ENCODE data around the gene DUSP28. TPM values are rescaled to one million over a fixed set of nuclear protein-coding genes. Genes with fewer than 3 reads are reported as not detected.

Gene DUSP28
- total and polyA plus RNA-seq, 2 of the 8 experiments (the other 6 are each of a cell fraction or from before 2014, with no cell fraction given): 2.1 to 2.3 TPM

GRCh38 chr2:240579771-240580614, 19.8 kb downstream of the DUSP28 start:
- peaks cover 0 to 11% of the 10 kb centered on the region in 2 experiments; a peak in 1 of 4 replicates for H3K79me2 ChIP-seq (ENCODE audit: control insufficient read depth in 1 of 2, insufficient read depth in 2 of 2, low read length in 2 of 2)
- TF ChIP-seq ASH2L (IDR thresholded peaks at IDR 0.05; ENCODE audit: low read length): no peak
- TF ChIP-seq NRF1 (IDR thresholded peaks at IDR 0.05; ENCODE audit: low read depth, low read length): no peak
- TF ChIP-seq JUND (IDR thresholded peaks at IDR 0.05; ENCODE audit: low read length): no peak
- peak; percentile 52; the same call in 1 of the 2 replicates for TF ChIP-seq GABPA (IDR thresholded peaks at IDR 0.05; ENCODE audit: borderline replicate concordance, insufficient read depth, low read length)
- TF ChIP-seq POLR2A (IDR thresholded peaks at IDR 0.05; ENCODE audit: control extremely low read depth in 1 of 2, low read depth in 2 of 2, low read length in 2 of 2): no peak
- TF ChIP-seq PHF8 (conservative IDR thresholded peaks at IDR 0.05; ENCODE audit: low read depth, low read length): no peak
- peak; percentile 42; the same call in 1 of the 2 replicates for TF ChIP-seq CREB1 (IDR thresholded peaks at IDR 0.05)
- 0 out of 2 replicates have a peak, but pooled peaks have one; percentile 18 for TF ChIP-seq TEAD4 (IDR thresholded peaks at IDR 0.05; ENCODE audit: low read depth, low read length)
- no peak for TF ChIP-seq KDM1A (IDR thresholded peaks at IDR 0.05; ENCODE audit: borderline replicate concordance, low read length)
- 0 out of 2 replicates have a peak, but pooled peaks have one; percentile 47 for TF ChIP-seq BACH1 (IDR thresholded peaks at IDR 0.05; ENCODE audit: low read length)
- no peak for TF ChIP-seq TAF1 (IDR thresholded peaks at IDR 0.05; ENCODE audit: low read depth, low read length)
- TF ChIP-seq CHD1 (IDR thresholded peaks at IDR 0.05; ENCODE audit: low read depth, low read length): no peak
- no peak for TF ChIP-seq SIRT6 (IDR thresholded peaks at IDR 0.05; ENCODE audit: low read length)

More at GRCh38 chr2:240579771-240580614, 19.8 kb downstream of the DUSP28 start:
- H4K5ac ChIP-seq (ENCODE audit: insufficient read length, low read depth, low read length): no peak overlapping the region
- H2BK12ac ChIP-seq (ENCODE audit: low read depth, low read length): no peak overlapping the region
- H4K91ac ChIP-seq (replicated peaks; ENCODE audit: insufficient read length, low read length): no peak overlapping the region
- H3K4me1 ChIP-seq (replicated peaks in 1 of 4; ENCODE audit: control insufficient read depth in 3 of 4, insufficient read depth in 4 of 4, low read length in 3 of 4): peaks cover 0 to 12% (median 1%) of the 10 kb centered on the region in 4 experiments; a peak in 6 of 7 replicates
- H2AK5ac ChIP-seq (ENCODE audit: low read depth, low read length): no peak overlapping the region
- no peak overlapping the region for H3K9ac ChIP-seq (replicated peaks in 1 of 4; ENCODE audit: extremely low read depth in 1 of 4, low read depth in 3 of 4, low read length in 3 of 4)
- no peaks in the 10 kb centered on the region for H3K9me3 ChIP-seq (ENCODE audit: insufficient read depth in 2 of 2, low read depth in 1 of 2, low read length in 1 of 2)
- no peak overlapping the region for H2AFZ ChIP-seq (ENCODE audit: low read length)
- ChIA-PET POLR2A (ENCODE audit: partially characterized antibody) (interaction anchor here (0.7 to 1.2 kb wide), 3 partner anchors 9 to 144 kb away, joined by 3 to 4 read pairs (median 3); partner anchors contain the start of gene GPC1), CTCF (ENCODE audit: partially characterized antibody) (interaction anchor here (0.7 to 4.8 kb wide), 14 partner anchors 9 to 680 kb away, joined by 3 to 37 read pairs (median 4); partner anchors contain the start of gene RNPEPL1)
- peaks cover 12 to 22% of the 10 kb centered on the region in 2 experiments for H4K20me1 ChIP-seq (replicated peaks in 1 of 2; ENCODE audit: control insufficient read depth in 1 of 2, insufficient read depth in 2 of 2, low read length in 2 of 2)
- DNase-seq (ENCODE audit: low read depth in 1 of 2, low spot score in 2 of 2): peak in 1 of 2 experiments; percentile 74
- no peak overlapping the region for H2BK5ac ChIP-seq (ENCODE audit: low read depth, low read length)
- H2BK120ac ChIP-seq (replicated peaks; ENCODE audit: low read depth, low read length): no peak overlapping the region
- no peaks in the 10 kb centered on the region for H3K23me2 ChIP-seq (ENCODE audit: low read depth, low read length)
- H3K27ac ChIP-seq (ENCODE audit: low read depth, low read length): no peak overlapping the region
- no peak overlapping the region for H2BK15ac ChIP-seq (ENCODE audit: low read length)
- no peak overlapping the region for H3K56ac ChIP-seq (replicated peaks; ENCODE audit: insufficient read length, low read depth, low read length)
- H4K8ac ChIP-seq (ENCODE audit: extremely low read depth, insufficient read depth, low read length): no peak overlapping the region; the same call in 1 of the 2 replicates
- H3K18ac ChIP-seq (ENCODE audit: extremely low read depth, low read length): no peak overlapping the region
- no peak for FAIRE-seq
- no peak overlapping the region for H3K23ac ChIP-seq (ENCODE audit: insufficient read length)
- H2BK20ac ChIP-seq (ENCODE audit: low read length): no peak overlapping the region
- H3K4me2 ChIP-seq (ENCODE audit: insufficient read depth in 1 of 2, low read depth in 2 of 2, low read length in 2 of 2): no peak overlapping the region
- no peaks in the 10 kb centered on the region for H3K27me3 ChIP-seq (replicated peaks in 1 of 4; ENCODE audit: control insufficient read depth in 3 of 4, extremely low read depth in 1 of 4, insufficient read depth in 3 of 4, low read length in 3 of 4)
- H3K4me3 ChIP-seq (ENCODE audit: extremely low read depth in 1 of 4, insufficient read depth in 2 of 4, low read depth in 3 of 4, low read length in 4 of 4): no peak overlapping the region
- no peak overlapping the region for H3K14ac ChIP-seq (ENCODE audit: insufficient read length)
- H3K36me3 ChIP-seq (ENCODE audit: control insufficient read depth in 2 of 4, insufficient read depth in 4 of 4, low read length in 3 of 4): no peaks in the 10 kb centered on the region
- H3K79me1 ChIP-seq (ENCODE audit: low read depth, low read length): peaks cover 7% of the 10 kb centered on the region
- WGBS, 2 experiments (ENCODE audit: extremely low coverage in 1 of 2, insufficient coverage in 1 of 2, insufficient read length in 1 of 2, insufficient replicate concordance in 2 of 2, low coverage in 1 of 2, low lambda C conversion rate in 2 of 2, missing lambda C conversion rate in 1 of 2): 65% methylated on average over 27 of the region's 27 CpGs; no CpG with 5 or more reads in 1 of the 2 experiments
- H3K4ac ChIP-seq (replicated peaks; ENCODE audit: insufficient read length, low read depth, low read length): no peak overlapping the region

Data from H1 (cell line).